ENCODE results near the gene TFIP11.

GRCh38 chr22:26536056-26536761, 23.9 kb upstream of the TFIP11 start:
- TF ChIP-seq NFYB (CRISPR knock-in tag; conservative IDR thresholded peaks at IDR 0.05; ENCODE audit: low read depth) (no peak), USF2 (CRISPR knock-in tag; IDR thresholded peaks at IDR 0.05) (no peak), CTCF (IDR thresholded peaks at IDR 0.05) (no peak), MAX (CRISPR knock-in tag; IDR thresholded peaks at IDR 0.05) (no peak), CDX4 (CRISPR knock-in tag; IDR thresholded peaks at IDR 0.05; ENCODE audit: borderline replicate concordance) (no peak), ATF3 (CRISPR knock-in tag; conservative IDR thresholded peaks at IDR 0.05) (no peak), ELF4 (CRISPR knock-in tag; IDR thresholded peaks at IDR 0.05; ENCODE audit: low read depth) (no peak), NR2C2 (CRISPR knock-in tag; IDR thresholded peaks at IDR 0.05) (no peak), NFE2L1 (CRISPR knock-in tag; IDR thresholded peaks at IDR 0.05) (no peak), HMGXB4 (CRISPR knock-in tag; IDR thresholded peaks at IDR 0.05) (no peak), IRF1 (CRISPR knock-in tag; IDR thresholded peaks at IDR 0.05) (no peak), USF1 (CRISPR knock-in tag; IDR thresholded peaks at IDR 0.05) (no peak)
